GM21619 (cell line): ENCODE data around the gene HES4.

Experiments
- ATAC-seq: cut with Tn5 transposase; IDR thresholded peaks from one replicate; pipeline ENCODE4 v1.9.1; 2021; ENCODE audit not compliant: unreplicated experiment

HES4 gene

DNA sequence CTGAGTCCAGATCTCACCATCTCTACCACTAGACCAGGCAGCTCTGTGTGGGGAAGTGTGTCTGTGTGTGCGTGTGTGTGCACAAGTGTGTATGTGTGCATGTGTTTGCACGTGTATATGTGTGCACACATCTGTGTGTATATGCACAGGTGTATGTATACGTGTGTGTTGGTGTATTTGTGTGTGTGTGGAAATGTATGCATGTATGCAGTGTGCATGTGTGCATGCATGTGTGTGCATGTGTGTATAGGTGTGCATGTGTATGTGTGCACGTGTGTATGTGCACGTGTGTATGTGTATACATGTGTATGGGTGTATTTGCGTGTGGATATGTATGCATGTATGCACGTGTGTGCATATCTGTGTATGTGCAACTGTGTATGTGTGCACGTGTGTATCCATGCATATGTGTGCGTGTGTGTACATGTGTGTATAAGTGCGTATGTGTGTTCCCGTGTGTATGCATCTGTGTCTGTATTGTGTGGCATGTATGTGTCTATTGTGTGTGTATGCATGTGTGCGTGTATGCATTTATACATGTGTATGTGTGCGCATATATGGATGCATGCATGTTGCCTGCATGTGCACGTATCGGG lies 30.5 kb downstream of the HES4 start:
- ATAC-seq = no peak

DNA sequence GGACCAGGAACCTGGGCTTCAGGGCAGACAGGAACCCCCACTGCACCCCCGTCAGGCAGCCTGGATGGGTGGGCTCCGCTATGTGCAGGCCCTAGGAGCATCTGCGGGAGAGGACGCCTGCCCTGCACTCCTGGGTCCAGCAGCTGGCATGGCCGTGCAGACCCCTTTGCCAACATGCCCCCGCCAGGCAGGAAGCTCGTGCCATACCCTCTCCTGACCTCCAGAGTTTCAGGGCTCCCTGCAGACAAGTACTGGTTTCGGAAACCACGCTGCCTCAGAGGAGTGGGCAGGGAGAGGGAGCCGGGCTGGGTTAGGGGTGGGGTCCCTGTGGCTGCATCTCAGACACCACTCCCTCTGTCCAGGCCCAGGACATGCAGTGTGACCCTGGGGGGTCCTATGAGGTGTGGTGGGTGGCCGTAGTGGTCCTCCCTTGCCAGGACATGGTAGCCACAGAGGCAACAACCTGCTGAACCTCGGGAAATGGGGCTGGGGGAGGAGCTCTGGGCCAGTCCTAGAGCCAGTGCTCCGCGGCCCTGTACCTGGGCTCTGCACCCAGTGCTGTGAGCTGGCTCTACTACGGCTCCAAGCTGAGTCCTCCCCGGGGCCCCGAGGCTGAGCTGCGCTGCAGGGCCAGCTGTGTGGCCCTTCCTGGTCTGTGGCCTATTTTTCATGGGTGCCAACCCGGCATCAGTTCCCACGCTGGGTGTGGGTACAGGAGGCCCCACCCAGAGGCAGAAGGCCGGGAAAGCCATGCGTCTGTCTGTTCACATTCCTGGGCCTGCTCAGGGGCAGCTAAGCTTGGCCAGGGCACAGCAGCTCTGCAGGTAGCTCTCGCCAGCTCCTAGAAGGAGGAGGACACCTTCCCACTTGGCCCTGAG lies 32.2 kb downstream of the HES4 start:
- no peak for ATAC-seq

DNA sequence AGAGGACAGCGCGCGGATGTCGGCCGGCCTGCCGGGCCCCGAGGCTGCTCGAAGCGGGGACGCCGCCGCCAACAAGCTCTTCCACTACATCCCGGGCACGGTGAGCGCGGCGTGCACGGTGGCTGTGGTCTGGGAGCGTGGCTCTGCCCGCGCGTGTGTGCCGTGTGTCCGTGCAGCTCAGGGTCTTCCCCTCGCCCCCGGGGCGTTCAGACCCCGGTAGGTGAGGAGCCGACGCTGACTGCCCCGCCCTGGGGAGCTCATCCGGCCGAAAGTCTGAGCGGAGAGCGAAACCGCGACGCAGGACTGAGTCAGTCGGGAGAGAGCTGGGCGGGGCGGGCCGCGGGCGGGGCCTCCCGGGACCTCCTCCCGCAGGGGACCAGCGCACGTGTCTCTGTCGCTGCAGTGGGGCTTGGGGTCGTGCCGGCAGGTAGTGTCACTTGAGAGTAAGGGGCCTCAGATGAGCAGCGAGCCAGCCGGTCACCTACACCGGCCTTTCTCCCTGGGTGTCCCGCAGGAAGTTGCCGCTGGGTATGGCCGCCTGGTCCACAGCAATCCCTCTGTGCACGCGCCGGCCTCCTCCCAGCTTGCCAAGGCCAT lies 33.1 kb downstream of the HES4 start:
- ATAC-seq = peak; percentile 74

DNA sequence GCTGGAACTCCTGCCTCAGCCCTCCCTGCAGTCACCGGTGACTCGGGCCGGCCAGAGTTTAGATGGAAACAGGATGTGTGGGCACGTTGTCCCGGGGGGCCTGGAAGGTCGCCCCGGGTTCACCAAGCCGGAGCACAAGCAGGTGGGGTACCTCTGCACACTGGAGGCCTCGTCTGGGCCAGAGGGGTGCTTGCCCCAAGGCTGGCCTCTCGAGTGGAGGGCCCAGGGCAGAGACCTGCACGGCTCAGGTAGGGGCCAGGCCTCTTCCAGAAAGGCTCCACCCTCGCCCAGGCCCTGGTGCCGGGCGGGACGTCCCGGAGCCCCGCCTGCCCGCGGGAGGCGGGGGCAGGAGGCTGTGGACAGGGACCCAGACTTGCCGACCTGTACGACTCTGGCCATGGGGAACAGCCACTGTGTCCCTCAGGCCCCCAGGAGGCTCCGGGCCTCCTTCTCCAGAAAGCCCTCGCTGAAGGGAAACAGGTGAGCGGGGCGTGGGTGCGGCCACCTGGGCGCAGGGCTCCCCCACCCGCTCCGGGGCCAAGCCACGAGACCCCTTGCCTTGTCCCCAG lies 33.7 kb downstream of the HES4 start, which contains the start of gene PLEKHN1:
TSS of gene PLEKHN1 (plus strand) at position 348 of the 569 bp plus-strand sequence. CDS start at position 398, 50 bp downstream.
- peak; percentile 22 for ATAC-seq

DNA sequence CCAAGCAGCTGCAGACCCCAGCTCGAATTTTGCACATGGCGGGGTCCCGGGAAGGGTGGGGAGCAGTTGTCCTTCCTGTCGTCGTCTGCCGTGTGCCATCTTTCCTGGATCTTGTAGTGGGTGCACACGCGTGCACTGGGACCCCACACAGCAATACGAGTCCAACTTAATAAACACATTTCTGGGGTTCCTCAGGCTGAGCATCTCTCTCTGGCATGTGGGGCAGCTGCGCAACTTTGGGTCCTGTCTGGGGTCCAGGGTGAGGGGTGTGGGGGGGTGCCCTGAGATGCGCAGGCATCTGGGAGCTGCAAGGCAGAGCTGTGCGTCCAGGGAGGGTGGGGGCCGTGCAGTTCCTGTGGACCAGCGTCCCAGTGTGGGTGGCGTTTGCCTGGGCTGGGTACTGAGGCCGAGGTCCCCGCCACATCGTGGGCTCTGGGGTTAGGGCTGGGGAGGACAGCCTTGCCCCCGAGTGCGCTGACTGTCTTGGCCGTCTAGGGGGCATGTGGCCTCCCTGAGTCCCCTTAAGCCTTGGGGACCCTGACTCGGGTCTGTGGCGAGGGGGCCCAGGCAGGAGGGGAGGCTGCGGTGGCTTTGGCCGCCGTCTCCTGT lies 34.3 kb downstream of the HES4 start:
- ATAC-seq = no peak

DNA sequence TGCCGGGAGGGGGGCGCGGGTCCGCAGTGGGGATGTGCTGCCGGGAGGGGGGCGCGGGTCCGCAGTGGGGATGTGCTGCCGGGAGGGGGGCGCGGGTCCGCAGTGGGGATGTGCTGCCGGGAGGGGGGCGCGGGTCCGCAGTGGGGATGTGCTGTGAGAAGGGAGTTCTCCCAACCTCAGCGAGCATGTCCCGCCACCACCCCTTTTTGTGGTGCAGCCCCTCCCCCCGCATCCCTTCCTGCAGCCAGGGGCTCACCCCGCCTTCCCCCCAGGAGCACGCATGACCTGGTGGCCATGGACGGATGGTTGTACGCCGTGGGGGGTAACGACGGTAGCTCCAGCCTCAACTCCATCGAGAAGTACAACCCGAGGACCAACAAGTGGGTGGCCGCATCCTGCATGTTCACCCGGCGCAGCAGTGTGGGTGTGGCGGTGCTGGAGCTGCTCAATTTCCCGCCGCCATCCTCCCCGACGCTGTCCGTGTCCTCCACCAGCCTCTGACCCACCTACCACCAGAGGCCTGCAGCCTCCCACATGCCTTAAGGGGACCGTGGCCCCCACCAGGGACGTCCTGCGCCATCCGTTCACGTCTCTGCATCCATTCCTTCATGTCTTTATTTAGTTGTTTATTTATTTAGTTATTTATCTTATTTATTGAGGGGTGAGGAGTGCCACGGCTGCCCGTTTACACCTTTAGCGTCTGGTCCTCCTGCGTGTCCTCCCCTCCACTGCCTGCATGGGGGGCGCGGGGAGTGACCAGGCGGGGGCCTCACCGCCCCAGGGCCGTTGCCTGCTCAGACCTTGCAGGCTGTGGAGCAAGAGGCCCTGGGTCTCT lies 35.0 kb downstream of the HES4 start:
- ATAC-seq = no peak

DNA sequence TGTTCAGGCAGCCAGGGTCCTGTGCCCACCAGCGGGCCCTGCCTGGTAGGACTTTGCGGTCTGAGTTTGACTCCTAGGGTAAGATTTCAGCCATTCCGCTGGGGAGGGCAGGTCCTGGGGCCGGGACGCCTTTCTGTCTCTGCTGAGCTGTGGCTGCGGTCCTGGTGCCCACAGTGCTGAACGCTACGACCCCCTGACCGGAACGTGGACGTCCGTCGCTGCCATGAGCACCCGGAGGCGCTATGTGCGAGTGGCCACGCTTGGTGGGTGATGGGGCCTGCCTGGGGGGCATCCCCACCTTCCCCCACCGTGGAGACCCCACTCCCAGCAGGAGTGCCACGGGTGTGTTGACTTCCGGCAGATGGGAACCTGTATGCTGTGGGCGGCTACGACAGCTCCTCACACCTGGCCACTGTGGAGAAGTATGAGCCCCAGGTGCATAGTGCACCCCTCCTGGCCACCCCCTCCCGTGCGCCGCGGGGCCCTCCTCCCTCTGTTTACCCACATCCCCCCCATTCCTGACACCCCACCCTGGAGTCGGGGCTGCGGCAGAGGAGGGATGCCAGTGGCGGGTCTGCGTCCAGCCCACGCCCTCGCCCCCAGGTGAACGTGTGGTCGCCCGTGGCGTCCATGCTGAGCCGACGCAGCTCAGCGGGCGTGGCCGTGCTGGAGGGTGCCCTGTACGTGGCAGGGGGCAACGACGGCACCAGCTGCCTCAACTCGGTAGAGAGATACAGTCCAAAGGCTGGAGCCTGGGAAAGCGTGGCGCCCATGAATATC lies 36.0 kb downstream of the HES4 start:
- ATAC-seq = no peak

DNA sequence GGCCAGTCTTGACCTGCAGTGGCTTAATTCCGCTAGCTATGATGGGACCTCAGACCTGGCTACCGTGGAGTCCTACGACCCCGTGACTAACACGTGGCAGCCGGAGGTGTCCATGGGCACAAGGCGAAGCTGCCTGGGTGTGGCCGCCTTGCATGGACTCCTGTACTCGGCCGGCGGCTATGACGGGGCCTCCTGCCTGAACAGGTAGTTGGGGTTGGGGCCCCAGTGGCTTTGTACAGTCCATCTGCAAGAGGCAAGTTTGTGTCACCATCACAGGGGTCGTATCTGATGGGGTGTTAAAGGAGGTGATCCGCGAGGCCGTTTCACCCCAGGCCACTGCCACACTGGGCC lies 36.6 kb downstream of the HES4 start:
- ATAC-seq = no peak

DNA sequence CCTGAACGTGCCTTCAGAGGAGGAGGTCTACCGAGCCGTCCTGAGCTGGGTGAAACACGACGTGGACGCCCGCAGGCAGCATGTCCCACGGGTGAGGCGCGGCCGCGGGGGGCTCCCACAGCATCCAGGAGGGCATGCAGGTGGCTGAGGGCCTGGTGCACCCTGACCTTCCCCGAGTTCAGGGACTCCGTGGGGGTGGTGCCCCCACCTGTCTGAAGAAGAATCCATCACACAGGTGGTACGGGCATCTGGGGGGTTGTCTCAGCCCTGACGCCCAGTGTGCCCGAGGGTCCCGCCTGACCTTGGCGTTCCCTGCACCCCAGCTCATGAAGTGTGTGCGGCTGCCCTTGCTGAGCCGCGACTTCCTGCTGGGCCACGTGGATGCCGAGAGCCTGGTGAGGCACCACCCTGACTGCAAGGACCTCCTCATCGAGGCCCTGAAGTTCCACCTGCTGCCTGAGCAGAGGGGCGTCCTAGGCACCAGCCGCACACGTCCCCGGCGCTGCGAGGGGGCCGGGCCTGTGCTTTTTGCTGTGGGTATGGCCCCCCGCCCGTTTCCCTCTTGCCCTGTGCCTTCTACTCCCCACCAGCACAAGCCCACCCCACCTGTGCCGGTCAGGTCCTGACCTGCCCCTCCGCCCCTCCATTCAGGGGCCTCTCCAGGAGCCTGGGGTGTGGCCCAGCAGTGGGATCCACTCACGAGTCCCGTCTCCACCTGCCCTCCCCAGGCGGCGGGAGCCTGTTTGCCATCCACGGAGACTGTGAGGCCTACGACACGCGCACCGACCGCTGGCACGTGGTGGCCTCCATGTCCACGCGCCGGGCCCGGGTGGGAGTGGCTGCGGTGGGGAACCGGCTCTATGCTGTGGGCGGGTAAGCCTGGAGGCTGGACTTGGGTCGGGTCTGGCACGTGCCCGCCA lies 37.3 kb downstream of the HES4 start:
- no peak for ATAC-seq

DNA sequence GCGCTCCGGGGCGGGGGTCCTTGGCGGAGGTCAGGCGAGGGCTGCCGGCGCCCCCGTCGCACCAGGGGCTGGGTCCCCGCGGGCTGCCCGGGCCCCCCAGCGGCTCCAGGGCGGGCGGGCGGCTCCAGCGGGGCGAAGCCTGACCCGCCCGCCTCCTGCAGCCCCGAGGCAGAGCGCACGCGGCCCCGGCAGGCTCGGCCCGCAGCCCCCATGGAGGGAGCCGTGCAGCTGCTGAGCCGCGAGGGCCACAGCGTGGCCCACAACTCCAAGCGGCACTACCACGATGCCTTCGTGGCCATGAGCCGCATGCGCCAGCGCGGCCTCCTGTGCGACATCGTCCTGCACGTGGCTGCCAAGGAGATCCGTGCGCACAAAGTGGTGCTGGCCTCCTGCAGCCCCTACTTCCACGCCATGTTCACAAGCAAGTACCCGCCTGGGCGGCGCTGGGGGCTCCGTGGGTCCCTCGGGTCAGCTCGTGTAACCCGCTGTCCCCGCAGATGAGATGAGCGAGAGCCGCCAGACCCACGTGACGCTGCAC lies 38.7 kb downstream of the HES4 start:
- ATAC-seq = no peak

DNA sequence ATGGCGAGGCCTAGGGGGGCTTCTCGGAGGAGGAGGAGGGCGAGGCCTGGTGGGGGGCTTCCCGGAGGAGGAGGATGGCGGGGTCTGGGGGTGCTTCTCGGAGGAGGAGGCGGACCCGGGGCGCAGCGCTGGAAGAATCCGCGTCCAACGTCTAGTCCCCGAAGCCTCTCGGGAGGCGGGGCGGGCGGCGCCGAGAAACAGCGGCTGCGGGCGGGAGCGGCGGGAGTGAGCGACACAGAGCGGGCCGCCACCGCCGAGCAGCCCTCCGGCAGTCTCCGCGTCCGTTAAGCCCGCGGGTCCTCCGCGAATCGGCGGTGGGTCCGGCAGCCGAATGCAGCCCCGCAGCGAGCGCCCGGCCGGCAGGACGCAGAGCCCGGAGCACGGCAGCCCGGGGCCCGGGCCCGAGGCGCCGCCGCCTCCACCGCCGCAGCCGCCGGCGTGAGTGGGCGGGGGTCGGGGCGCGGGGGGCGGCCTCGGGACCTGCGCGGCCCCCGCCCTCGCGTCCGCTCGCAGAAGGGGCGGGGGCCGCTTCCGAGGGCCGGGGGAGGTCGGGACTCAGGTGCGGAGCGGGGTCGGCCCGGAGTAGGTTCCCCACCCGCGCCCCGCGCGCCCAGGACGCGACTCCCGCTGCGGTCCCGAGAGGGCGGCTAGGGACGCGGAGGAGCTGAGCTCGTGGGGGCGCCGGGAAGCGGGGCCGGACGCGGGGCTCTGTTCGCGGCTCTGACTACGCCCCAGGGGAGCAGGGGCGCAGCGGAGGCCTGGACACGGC lies 39.4 kb downstream of the HES4 start, which contains the start of gene KLHL17:
TSS of gene KLHL17 (plus strand) at position 222 of the 769 bp plus-strand sequence. CDS start at position 332, 110 bp downstream.
- ATAC-seq = no peak

DNA sequence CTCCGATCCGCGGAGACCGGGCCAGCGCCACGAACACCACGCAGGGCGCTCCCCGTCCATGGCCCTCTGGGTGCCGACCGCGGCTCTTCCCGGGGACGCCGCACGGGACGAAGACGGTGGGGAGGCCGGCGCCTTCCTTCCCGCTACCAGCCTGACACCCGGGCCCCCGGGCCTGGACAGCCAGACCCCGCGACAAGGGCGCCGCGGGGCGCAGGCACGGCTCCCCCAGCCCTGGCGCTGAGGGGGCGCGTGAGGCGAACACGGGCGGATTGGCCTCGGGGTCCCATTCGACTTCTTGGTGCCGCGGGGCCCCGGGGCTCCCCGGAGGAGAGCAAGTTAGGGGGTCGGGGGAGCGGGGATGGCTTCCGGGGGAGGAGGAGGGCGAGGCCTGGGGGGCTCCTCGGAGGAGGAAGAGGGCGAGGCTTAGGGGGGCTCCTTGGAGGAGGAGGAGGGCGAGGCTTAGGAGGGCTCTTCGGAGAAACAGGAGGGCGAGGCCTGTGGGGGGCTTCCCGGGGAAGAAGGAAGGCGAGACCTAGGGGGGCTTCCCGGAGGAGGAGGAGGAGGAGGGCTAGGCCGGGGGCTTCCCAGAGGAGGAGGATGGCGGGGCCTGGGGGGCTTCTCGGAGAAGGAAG lies 40.0 kb downstream of the HES4 start:
- ATAC-seq = no peak

DNA sequence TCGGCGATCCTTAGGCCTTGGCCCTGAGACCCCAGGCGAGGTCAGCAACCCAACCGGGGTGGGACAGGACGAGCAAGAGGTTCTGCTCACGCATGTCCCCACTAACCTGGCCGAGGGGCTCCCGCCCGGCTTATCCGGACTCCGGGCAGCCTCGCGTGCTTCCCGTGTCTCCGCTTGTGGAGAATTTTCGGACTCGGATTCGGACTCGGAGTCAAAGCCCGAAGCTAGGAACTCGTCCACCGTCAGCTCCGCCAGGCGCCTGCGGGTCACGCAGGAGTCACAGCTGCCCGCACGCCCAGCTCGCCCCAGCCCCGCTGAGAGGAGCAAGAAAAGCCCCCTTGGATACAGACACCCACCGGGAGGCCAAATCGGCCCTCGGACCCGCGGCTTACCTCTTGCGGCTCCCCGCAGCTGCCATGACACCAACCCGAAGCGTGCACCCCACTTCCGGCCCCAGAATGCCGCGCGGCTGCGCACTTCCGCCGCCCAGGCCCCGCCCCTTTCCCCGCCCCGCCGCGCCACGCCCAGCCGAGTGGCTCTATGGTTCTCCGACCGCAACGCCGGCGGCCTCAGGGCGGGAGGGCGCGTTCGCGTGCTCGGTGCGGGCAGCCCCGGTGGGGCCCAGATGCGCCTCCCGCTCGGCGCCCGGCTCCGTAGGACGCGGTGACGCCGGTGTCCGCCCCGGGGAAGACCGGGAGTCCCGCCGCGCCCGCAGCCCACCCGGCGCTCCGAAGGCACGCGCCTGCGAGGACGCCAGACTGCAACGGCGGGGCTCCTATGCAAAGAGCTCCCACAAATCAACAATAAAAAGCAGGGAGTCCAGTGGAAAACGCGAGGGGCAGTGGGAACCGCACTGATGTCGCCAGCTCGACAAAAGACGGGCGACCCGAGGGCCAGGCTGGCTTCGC lies 40.8 kb downstream of the HES4 start, which contains the start of gene NOC2L:
TSS of gene NOC2L (minus strand) at position 434 of the 908 bp plus-strand sequence. CDS start at position 418, 16 bp downstream.
- ATAC-seq = peak; percentile 56

DNA sequence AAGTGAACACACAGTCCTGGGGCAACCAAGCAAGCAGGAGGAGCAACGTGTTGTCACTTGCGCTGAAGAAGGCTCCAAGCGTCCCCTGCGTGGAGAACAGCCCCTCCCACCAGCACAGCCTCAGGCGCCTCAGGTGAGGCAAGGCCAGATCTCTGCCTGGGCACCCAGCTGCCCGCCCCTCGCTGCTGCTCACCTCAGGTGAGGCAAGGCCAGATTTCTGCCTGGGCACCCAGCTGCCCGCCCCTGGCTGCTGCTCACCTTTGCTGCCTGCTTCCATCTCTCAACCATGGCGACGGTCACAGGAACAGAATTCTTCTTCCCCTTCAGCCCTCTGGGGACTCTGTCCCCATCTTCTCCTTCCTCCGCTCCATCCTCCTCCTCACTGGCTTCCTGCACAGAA lies 43.3 kb downstream of the HES4 start:
- no peak for ATAC-seq

DNA sequence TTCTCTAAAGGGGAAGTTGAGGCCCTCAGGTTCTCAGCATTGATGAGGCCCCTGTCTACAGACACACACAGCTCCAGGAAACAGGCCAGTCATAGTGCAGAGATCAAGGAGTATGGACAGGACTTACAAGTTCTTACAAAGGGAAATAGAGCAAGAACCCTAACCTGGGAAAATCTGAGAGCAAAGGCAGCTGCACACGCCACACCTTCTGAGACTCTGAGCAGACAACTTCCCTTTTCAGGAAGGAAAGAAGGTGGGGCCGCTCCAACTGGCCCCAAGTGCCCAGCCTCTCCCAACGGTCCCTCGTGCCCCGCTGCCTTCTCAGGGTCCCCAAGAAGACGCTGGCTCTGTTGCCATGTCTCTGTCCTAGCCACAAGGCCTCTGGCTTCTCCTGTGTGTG lies 44.4 kb downstream of the HES4 start:
- no peak for ATAC-seq

DNA sequence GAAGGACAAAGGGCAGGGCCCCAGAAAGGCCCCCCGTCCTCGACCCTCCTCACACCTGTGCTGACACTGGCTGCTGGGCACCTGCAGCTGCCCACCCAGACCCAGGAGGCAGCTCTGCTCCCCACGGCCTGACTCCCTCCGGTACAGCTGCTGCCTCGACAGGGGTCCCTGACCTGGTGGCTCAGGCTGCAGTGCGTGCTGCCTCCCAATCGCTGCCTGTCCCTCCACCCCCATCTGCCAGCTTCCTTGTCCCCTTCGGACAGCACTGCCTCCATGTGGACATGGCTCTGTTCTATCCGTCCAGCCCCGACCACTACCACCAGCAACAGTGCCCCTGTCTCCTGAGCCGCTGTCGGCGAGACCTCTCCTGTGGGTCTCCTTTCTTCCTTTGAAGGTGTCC lies 45.0 kb downstream of the HES4 start:
- ATAC-seq = no peak
